Osteoblast (primary cell): Measurements from ENCODE around the gene UBE2E3. TPM values are rescaled to one million over a fixed set of nuclear protein-coding genes. Genes with fewer than 3 reads are reported as not detected.
A peak's percentile ranks its signal among the peaks of the same experiment; 100 is the strongest.

Experiments
- DNase-seq: peaks from one replicate; pipeline ENCODE4 v3.0.0; 2011; ENCODE audit warnings: low spot score, mixed read lengths; ENCODE audit not compliant: insufficient read length; ENCODE audit errors: missing footprints
- H2AFZ ChIP-seq: 2 replicates; pipeline ENCODE4 v1.6.0; 2011; ENCODE audit warnings: mild to moderate bottlenecking, low read length
- H3K27ac ChIP-seq: 2 replicates; pipeline ENCODE4 v1.5.1; 2011; ENCODE audit warnings: mild to moderate bottlenecking, low read depth, low read length, moderate library complexity
- H3K27me3 ChIP-seq: 2 replicates; pipeline ENCODE4 v1.6.0; 2012; ENCODE audit warnings: mild to moderate bottlenecking, control low read depth, inconsistent platforms, low read length, moderate library complexity; ENCODE audit not compliant: insufficient read depth
- H3K36me3 ChIP-seq: 2 replicates; pipeline ENCODE4 v1.5.1; 2011; ENCODE audit warnings: mild to moderate bottlenecking, low read length, control low read depth, moderate library complexity; ENCODE audit not compliant: insufficient read depth
- H3K4me1 ChIP-seq: 2 replicates; pipeline ENCODE4 v1.5.1; 2011; ENCODE audit warnings: mild to moderate bottlenecking, low read length, control low read depth, moderate library complexity; ENCODE audit not compliant: insufficient read depth
- H3K4me2 ChIP-seq: 2 replicates; pipeline ENCODE4 v1.6.0; 2011; ENCODE audit warnings: mild to moderate bottlenecking, low read length; ENCODE audit not compliant: insufficient read depth
- H3K4me3 ChIP-seq: fragments of 200-600 bp; sonication (generic); 3 replicates; pipeline ENCODE4 v1.5.1; 2012; ENCODE audit warnings: mild to moderate bottlenecking, low read length, inconsistent platforms; ENCODE audit not compliant: insufficient read depth
- H3K79me2 ChIP-seq: 2 replicates; pipeline ENCODE4 v1.6.0; 2012; ENCODE audit warnings: mild to moderate bottlenecking, low read length, control low read depth, inconsistent platforms; ENCODE audit not compliant: insufficient read depth
- H3K9me3 ChIP-seq: 2 replicates; pipeline ENCODE4 v1.5.1; 2011; ENCODE audit warnings: low read depth, low read length, control low read depth
- H4K20me1 ChIP-seq: 2 replicates; pipeline ENCODE4 v1.6.0; 2012; ENCODE audit warnings: mild to moderate bottlenecking, low read length, control low read depth; ENCODE audit not compliant: insufficient read depth
- CTCF ChIP-seq: IDR thresholded peaks from 2 replicates; pipeline ENCODE4 v1.5.1; 2011; ENCODE audit warnings: mild to moderate bottlenecking, low read depth, low read length, moderate library complexity; ENCODE audit errors: extremely low read depth
- total RNA-seq: library from RNA; depleted of rRNA; stranded (reverse); fragments of >200 nt; gene quantifications from 2 replicates; pipeline ENCODE4 v1.2.3, GENCODE V29; 2012

The UBE2E3 gene
- total RNA-seq, 1 donor: 58.3 TPM

DNA sequence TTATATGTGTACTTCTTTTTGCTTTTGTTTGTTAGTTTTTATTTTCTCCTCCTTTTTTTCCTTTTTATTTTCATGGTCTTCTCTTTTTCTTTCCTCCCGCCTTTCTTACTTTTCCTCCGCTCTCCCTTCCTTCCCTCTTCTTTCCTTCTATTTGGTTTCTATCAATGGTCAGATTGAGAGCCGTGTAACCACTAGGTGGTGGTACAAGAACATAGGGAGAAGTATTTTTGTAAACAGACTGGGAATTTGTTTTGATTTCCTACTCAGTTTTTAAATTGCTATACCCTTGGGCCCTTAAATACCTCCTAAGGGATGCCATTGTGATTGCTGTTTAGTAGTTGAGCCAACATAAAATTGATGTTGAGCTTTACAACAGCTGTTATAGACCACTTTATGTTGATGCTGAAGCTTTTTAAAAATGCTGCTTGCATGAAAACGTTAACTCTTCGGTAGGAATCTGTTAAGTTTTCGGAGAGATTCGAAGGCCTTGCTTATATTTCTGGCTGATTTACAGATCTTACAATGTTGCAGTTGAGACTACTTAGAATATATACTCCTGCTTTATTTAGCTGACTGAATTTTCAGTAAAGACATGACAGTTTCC lies 124.2 kb downstream of the UBE2E3 start:
- H3K4me3 ChIP-seq: no peak overlapping the region
- peak overlapping the region; percentile 17 for H2AFZ ChIP-seq
- H3K9me3 ChIP-seq: no peaks in the 10 kb centered on the region
- no peaks in the 10 kb centered on the region for H4K20me1 ChIP-seq
- H3K27me3 ChIP-seq: no peaks in the 10 kb centered on the region
- H3K36me3 ChIP-seq: no peaks in the 10 kb centered on the region
- peak; percentile 85 for TF ChIP-seq CTCF
- no peaks in the 10 kb centered on the region for H3K79me2 ChIP-seq
- H3K27ac ChIP-seq: no peak overlapping the region
- H3K4me2 ChIP-seq: peak overlapping the region; percentile 27
- H3K4me1 ChIP-seq: peaks cover 24% of the 10 kb centered on the region
- DNase-seq: peak; percentile 10

GRCh38 chr2:181105562-181105961 lies 125.2 kb downstream of the UBE2E3 start:
- H3K9me3 ChIP-seq: no peaks in the 10 kb centered on the region
- DNase-seq: no peak
- no peaks in the 10 kb centered on the region for H3K79me2 ChIP-seq
- peaks cover 24% of the 10 kb centered on the region for H3K4me1 ChIP-seq
- H3K4me2 ChIP-seq: no peak overlapping the region
- H3K27me3 ChIP-seq: no peaks in the 10 kb centered on the region
- no peak for TF ChIP-seq CTCF
- H3K27ac ChIP-seq: no peak overlapping the region
- no peaks in the 10 kb centered on the region for H3K36me3 ChIP-seq
- no peak overlapping the region for H2AFZ ChIP-seq
- H3K4me3 ChIP-seq: no peak overlapping the region
- no peaks in the 10 kb centered on the region for H4K20me1 ChIP-seq

GRCh38 chr2:181106229-181106628 lies 125.8 kb downstream of the UBE2E3 start:
- Histone ChIP-seq H3K79me2 (no peaks in the 10 kb centered on the region), H3K27ac (no peak overlapping the region), H3K27me3 (no peaks in the 10 kb centered on the region), H3K4me2 (no peak overlapping the region), H2AFZ (no peak overlapping the region), H3K9me3 (no peaks in the 10 kb centered on the region), H3K4me3 (no peak overlapping the region), H4K20me1 (no peaks in the 10 kb centered on the region), H3K4me1 (peaks cover 24% of the 10 kb centered on the region), H3K36me3 (no peaks in the 10 kb centered on the region)
- no peak for DNase-seq
- no peak for TF ChIP-seq CTCF

- Histone ChIP-seq H3K79me2 (no peaks in the 10 kb centered on the region), H3K36me3 (no peaks in the 10 kb centered on the region), H3K4me1 (peaks cover 24% of the 10 kb centered on the region), H3K27me3 (no peaks in the 10 kb centered on the region), H3K4me3 (no peak overlapping the region), H2AFZ (no peak overlapping the region), H3K4me2 (peak overlapping the region; percentile 52), H3K27ac (peak overlapping the region; percentile 18), H4K20me1 (no peaks in the 10 kb centered on the region), H3K9me3 (no peaks in the 10 kb centered on the region)
- peak; percentile 32 for DNase-seq
- TF ChIP-seq CTCF: no peak
Measured at GRCh38 chr2:181106789-181107627, 126.6 kb downstream of the UBE2E3 start.
